ENCODE measurements around the gene LTBP1.

- TF ChIP-seq POLR2A (IDR thresholded peaks at IDR 0.05), result no peak
- TF ChIP-seq, protein P1, sequence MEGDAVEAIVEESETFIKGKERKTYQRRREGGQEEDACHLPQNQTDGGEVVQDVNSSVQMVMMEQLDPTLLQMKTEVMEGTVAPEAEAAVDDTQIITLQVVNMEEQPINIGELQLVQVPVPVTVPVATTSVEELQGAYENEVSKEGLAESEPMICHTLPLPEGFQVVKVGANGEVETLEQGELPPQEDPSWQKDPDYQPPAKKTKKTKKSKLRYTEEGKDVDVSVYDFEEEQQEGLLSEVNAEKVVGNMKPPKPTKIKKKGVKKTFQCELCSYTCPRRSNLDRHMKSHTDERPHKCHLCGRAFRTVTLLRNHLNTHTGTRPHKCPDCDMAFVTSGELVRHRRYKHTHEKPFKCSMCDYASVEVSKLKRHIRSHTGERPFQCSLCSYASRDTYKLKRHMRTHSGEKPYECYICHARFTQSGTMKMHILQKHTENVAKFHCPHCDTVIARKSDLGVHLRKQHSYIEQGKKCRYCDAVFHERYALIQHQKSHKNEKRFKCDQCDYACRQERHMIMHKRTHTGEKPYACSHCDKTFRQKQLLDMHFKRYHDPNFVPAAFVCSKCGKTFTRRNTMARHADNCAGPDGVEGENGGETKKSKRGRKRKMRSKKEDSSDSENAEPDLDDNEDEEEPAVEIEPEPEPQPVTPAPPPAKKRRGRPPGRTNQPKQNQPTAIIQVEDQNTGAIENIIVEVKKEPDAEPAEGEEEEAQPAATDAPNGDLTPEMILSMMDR (IDR thresholded peaks at IDR 0.05), result no peak
These were observed 390.7 kb downstream of the LTBP1 start for GRCh38 chr2:33337385-33337960.

Data from adrenal gland (tissue), 5 donors.